H9 (cell line): Measurements from ENCODE around the gene ZNF200. TPM values are rescaled to one million over a fixed set of nuclear protein-coding genes. Genes with fewer than 3 reads are reported as not detected.

Experiments
- DNase-seq: peaks from one replicate; pipeline ENCODE4 v3.0.0-alpha.2; 2017
- H2AFZ ChIP-seq: one replicate; pipeline ENCODE4 v1.6.1; 2013; ENCODE audit warnings: mild to moderate bottlenecking, low read length, control low read depth, moderate library complexity
- H2AK5ac ChIP-seq: 2 replicates; pipeline ENCODE4 v1.6.1; 2013; ENCODE audit warnings: low read length, control low read depth, mixed read lengths; ENCODE audit not compliant: insufficient read length
- H2BK120ac ChIP-seq: one replicate; pipeline ENCODE4 v1.6.1; 2013; ENCODE audit warnings: low read depth, mild to moderate bottlenecking, low read length, control low read depth, inconsistent platforms; ENCODE audit not compliant: poor library complexity, severe bottlenecking
- H2BK12ac ChIP-seq: 2 replicates; pipeline ENCODE4 v1.6.1; 2013; ENCODE audit warnings: low read length, control low read depth, mixed read lengths, low read depth; ENCODE audit not compliant: insufficient read length
- H2BK15ac ChIP-seq: 2 replicates; pipeline ENCODE4 v1.6.1; 2013; ENCODE audit warnings: low read depth, low read length, control low read depth
- H2BK20ac ChIP-seq: one replicate; pipeline ENCODE4 v1.6.1; 2013; ENCODE audit warnings: low read depth, mild to moderate bottlenecking, low read length, control low read depth, inconsistent platforms; ENCODE audit not compliant: poor library complexity, severe bottlenecking
- H2BK5ac ChIP-seq: 2 replicates; pipeline ENCODE4 v1.6.1; 2013; ENCODE audit warnings: low read length, control low read depth, mixed read lengths; ENCODE audit not compliant: insufficient read length
- H3K14ac ChIP-seq: 2 replicates; pipeline ENCODE4 v1.6.1; 2013; ENCODE audit warnings: low read length, control low read depth; ENCODE audit not compliant: insufficient read depth
- H3K18ac ChIP-seq: 2 replicates; pipeline ENCODE4 v1.6.1; 2013; ENCODE audit warnings: low read depth, mild to moderate bottlenecking, mixed read lengths, low read length, control low read depth; ENCODE audit not compliant: insufficient read length
- H3K23ac ChIP-seq: 2 replicates; pipeline ENCODE4 v1.6.1; 2013; ENCODE audit warnings: low read length, control low read depth, mixed read lengths, low read depth; ENCODE audit not compliant: insufficient read length
- H3K23me2 ChIP-seq: 2 replicates; pipeline ENCODE4 v1.6.1; 2013; ENCODE audit warnings: low read depth, mild to moderate bottlenecking, mixed read lengths, low read length, control low read depth; ENCODE audit not compliant: insufficient read length, poor library complexity, severe bottlenecking
- H3K27ac ChIP-seq: 2 replicates; pipeline ENCODE4 v1.5.1; 2013; ENCODE audit warnings: low read length, control low read depth, mixed read lengths, low read depth; ENCODE audit not compliant: insufficient read length
- H3K27me3 ChIP-seq: 2 replicates; pipeline ENCODE4 v1.6.1; 2013; ENCODE audit warnings: low read length, control low read depth, inconsistent platforms; ENCODE audit not compliant: insufficient read depth
- H3K4ac ChIP-seq: 2 replicates; pipeline ENCODE4 v1.6.1; 2013; ENCODE audit warnings: low read depth, mild to moderate bottlenecking, control low read depth, inconsistent platforms, low read length, moderate library complexity
- H3K4me1 ChIP-seq: 2 replicates; pipeline ENCODE4 v1.6.1; 2013; ENCODE audit warnings: low read length, control low read depth, inconsistent platforms; ENCODE audit not compliant: insufficient read depth
- H3K4me2 ChIP-seq: 2 replicates; pipeline ENCODE4 v1.6.1; 2013; ENCODE audit warnings: low read length, control low read depth, mixed read lengths; ENCODE audit not compliant: insufficient read length, insufficient read depth
- H3K56ac ChIP-seq: 2 replicates; pipeline ENCODE4 v1.6.1; 2013; ENCODE audit warnings: low read depth, mild to moderate bottlenecking, mixed read lengths, low read length, control low read depth; ENCODE audit not compliant: insufficient read length
- H3K79me1 ChIP-seq: 2 replicates; pipeline ENCODE4 v1.6.1; 2013; ENCODE audit warnings: low read depth, mild to moderate bottlenecking, moderate library complexity, low read length, control low read depth, inconsistent platforms; ENCODE audit not compliant: insufficient read depth, poor library complexity, severe bottlenecking
- H3K79me2 ChIP-seq: 2 replicates; pipeline ENCODE4 v1.6.1; 2013; ENCODE audit warnings: low read length, control low read depth, inconsistent platforms; ENCODE audit not compliant: insufficient read depth
- H3K9ac ChIP-seq: 2 replicates; pipeline ENCODE4 v1.6.1; 2013; ENCODE audit warnings: low read length, control low read depth, mixed read lengths; ENCODE audit not compliant: insufficient read length; ENCODE audit errors: extremely low read depth
- H3K9me3 ChIP-seq: one replicate; pipeline ENCODE4 v1.6.1; 2013; ENCODE audit warnings: low read depth, low read length, inconsistent platforms; ENCODE audit not compliant: control insufficient read depth
- H3T11ph ChIP-seq: one replicate; pipeline ENCODE4 v1.6.1; 2013; ENCODE audit warnings: mild to moderate bottlenecking, low read length, control low read depth, inconsistent platforms
- H4K20me1 ChIP-seq: one replicate; pipeline ENCODE4 v1.6.1; 2013; ENCODE audit not compliant: control insufficient read depth, insufficient read length, insufficient read depth
- H4K5ac ChIP-seq: 2 replicates; pipeline ENCODE4 v1.6.1; 2013; ENCODE audit warnings: low read depth, mild to moderate bottlenecking, mixed read lengths, low read length, control low read depth; ENCODE audit not compliant: insufficient read length
- H4K8ac ChIP-seq: replicated peaks from 2 replicates; pipeline ENCODE4 v1.6.1; 2013; ENCODE audit warnings: low read length, control low read depth, mixed read lengths, low read depth; ENCODE audit not compliant: insufficient read length
- H4K91ac ChIP-seq: 2 replicates; pipeline ENCODE4 v1.6.1; 2013; ENCODE audit warnings: low read depth, mild to moderate bottlenecking, moderate library complexity, mixed read lengths, low read length, control low read depth; ENCODE audit not compliant: insufficient read length
- H3K27ac Mint-ChIP-seq, 3 experiments: 2 replicates in 2 of 3; 3 replicates in 1 of 3; pipeline ENCODE4 v1.8.0; 2020 to 2021; ENCODE audit warnings: mixed read lengths in 3 of 3, mild to moderate bottlenecking in 1 of 3, moderate library complexity in 1 of 3
- H3K27me3 Mint-ChIP-seq: 2 replicates; pipeline ENCODE4 v1.8.0; 2021; ENCODE audit warnings: low read depth, mild to moderate bottlenecking, moderate library complexity, mixed read lengths
- H3K36me3 Mint-ChIP-seq, 3 experiments: 2 replicates in 2 of 3; 3 replicates in 1 of 3; pipeline ENCODE4 v1.8.0; 2020 to 2021; ENCODE audit warnings: low read depth in 3 of 3, mixed read lengths in 3 of 3; ENCODE audit not compliant: insufficient read depth in 1 of 3
- H3K4me1 Mint-ChIP-seq, 2 experiments: 2 replicates each; pipeline ENCODE4 v1.8.0; 2020; ENCODE audit warnings: mixed read lengths in 2 of 2
- H3K4me3 Mint-ChIP-seq, 2 experiments: 2 replicates in 1 of 2; 3 replicates in 1 of 2; pipeline ENCODE4 v1.8.0; 2020 to 2021; ENCODE audit warnings: mild to moderate bottlenecking in 2 of 2, mixed read lengths in 2 of 2, moderate library complexity in 1 of 2
- H3K9me3 Mint-ChIP-seq, 2 experiments: 2 replicates in 1 of 2; 3 replicates in 1 of 2; pipeline ENCODE4 v1.8.0; 2020; ENCODE audit warnings: mild to moderate bottlenecking in 2 of 2, mixed read lengths in 2 of 2, moderate library complexity in 1 of 2
- WGBS: extraction: QIAGEN DNeasy Blood & Tissue Kit; methylation state at CpG from one replicate; pipeline ENCODE4 v1.1.7; 2013; ENCODE audit warnings: missing lambda C conversion rate, low lambda C conversion rate, mixed read lengths; ENCODE audit not compliant: insufficient read length; ENCODE audit errors: extremely low coverage; 5-methylcytosine and 5-hydroxymethylcytosine counted together
- total RNA-seq: library from RNA; stranded (reverse); gene quantifications from 2 replicates; pipeline ENCODE4 v1.2.1, GENCODE V29; 2021
- TF ChIP-seq, protein P1 (sequence below): fragments of 200-600 bp; sonication (generic); conservative IDR thresholded peaks from 3 replicates; pipeline ENCODE4 v1.8.0; 2021; ENCODE audit warnings: antibody characterized with exemption, mild to moderate bottlenecking

The ZNF200 gene
- total RNA-seq, 1 experiment from 2014 or later = 14.9 TPM

DNA sequence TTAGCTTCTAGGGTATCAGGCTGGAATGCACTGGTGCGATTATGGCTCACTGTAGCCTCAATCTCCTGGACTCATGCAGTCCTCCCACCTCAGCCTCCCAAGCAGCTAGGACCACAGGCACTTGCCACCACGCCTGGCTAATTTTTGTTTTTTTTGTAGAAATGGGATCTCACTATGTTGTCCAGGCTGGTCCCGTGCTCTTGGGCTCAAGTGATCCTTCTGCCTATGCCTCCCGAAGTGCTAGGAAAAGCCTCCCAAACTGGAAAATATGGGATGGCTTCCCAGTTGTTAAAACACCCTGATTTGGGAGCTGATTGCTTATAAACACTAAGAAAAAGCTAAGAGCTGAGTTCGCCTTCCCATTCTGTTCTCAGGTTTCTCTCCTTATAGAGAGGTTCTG lies 41.7 kb upstream of the ZNF200 start:
- Mint-ChIP-seq H3K36me3 (no peaks in the 10 kb centered on the region; a peak in 1 of 7 replicates), H3K4me1 (0 out of 4 replicates have a peak, but pooled peaks cover 0 to 1% of the 10 kb centered on the region in 2 experiments), H3K27ac (no peak overlapping the region), H3K4me3 (no peak overlapping the region), H3K9me3 (peaks cover 5 to 20% of the 10 kb centered on the region in 2 experiments; a peak in 4 of 5 replicates), H3K27me3 (peaks cover 29% of the 10 kb centered on the region)
- Histone ChIP-seq H3K14ac (no peak overlapping the region), H4K8ac (no peak overlapping the region), H3K23me2 (no peaks in the 10 kb centered on the region), H3T11ph (no peak overlapping the region), H2BK5ac (no peak overlapping the region), H3K56ac (no peak overlapping the region), H3K79me1 (no peaks in the 10 kb centered on the region), H4K5ac (no peak overlapping the region), H3K4me1 (no peaks in the 10 kb centered on the region), H2BK12ac (no peak overlapping the region), H3K27ac (no peak overlapping the region), H3K9ac (no peak overlapping the region), H2AK5ac (no peak overlapping the region), H2BK15ac (no peak overlapping the region), H3K27me3 (no peaks in the 10 kb centered on the region), H2BK20ac (no peak overlapping the region), H3K79me2 (no peaks in the 10 kb centered on the region), H3K18ac (no peak overlapping the region), H3K23ac (no peak overlapping the region), H4K20me1 (no peaks in the 10 kb centered on the region), H3K4ac (no peak overlapping the region), H2BK120ac (no peak overlapping the region), H3K4me2 (no peak overlapping the region), H3K9me3 (no peaks in the 10 kb centered on the region), H2AFZ (no peak overlapping the region), H4K91ac (no peak overlapping the region)
- WGBS = no CpG with 5 or more reads among the region's 5 CpGs
- no peak for DNase-seq
- TF ChIP-seq, protein P1, sequence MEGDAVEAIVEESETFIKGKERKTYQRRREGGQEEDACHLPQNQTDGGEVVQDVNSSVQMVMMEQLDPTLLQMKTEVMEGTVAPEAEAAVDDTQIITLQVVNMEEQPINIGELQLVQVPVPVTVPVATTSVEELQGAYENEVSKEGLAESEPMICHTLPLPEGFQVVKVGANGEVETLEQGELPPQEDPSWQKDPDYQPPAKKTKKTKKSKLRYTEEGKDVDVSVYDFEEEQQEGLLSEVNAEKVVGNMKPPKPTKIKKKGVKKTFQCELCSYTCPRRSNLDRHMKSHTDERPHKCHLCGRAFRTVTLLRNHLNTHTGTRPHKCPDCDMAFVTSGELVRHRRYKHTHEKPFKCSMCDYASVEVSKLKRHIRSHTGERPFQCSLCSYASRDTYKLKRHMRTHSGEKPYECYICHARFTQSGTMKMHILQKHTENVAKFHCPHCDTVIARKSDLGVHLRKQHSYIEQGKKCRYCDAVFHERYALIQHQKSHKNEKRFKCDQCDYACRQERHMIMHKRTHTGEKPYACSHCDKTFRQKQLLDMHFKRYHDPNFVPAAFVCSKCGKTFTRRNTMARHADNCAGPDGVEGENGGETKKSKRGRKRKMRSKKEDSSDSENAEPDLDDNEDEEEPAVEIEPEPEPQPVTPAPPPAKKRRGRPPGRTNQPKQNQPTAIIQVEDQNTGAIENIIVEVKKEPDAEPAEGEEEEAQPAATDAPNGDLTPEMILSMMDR = no peak
